Epithelial cell of proximal tubule (primary cell): Measurements from ENCODE around the gene LCE3B. TPM values are rescaled to one million over a fixed set of nuclear protein-coding genes. Genes with fewer than 3 reads are reported as not detected.

ENCODE experiments used
- DNase-seq: peaks from one replicate; pipeline ENCODE4 v3.0.0-alpha.2; 2011; ENCODE audit warnings: low read depth
- H3K4me3 ChIP-seq: 2 replicates; pipeline ENCODE4 v1.5.1; 2011; ENCODE audit warnings: low read depth, mild to moderate bottlenecking, low read length
- CTCF ChIP-seq: conservative IDR thresholded peaks from 2 replicates; pipeline ENCODE4 v1.5.1; 2012; ENCODE audit warnings: low read depth, mild to moderate bottlenecking, low read length
- total RNA-seq: library from RNA; depleted of rRNA; stranded (reverse); fragments of >200 nt; gene quantifications from 2 replicates; pipeline ENCODE4 v1.2.3, GENCODE V29; 2015

Gene LCE3B
- total RNA-seq, 1 donor from 2014 or later: not detected

GRCh38 chr1:152626744-152627143 lies 13.1 kb downstream of the LCE3B start:
- H3K4me3 ChIP-seq: no peak overlapping the region
- no peak for DNase-seq
- no peak for TF ChIP-seq CTCF

GRCh38 chr1:152630596-152630995 lies 17.0 kb downstream of the LCE3B start:
- no peak for TF ChIP-seq CTCF
- DNase-seq: no peak
- H3K4me3 ChIP-seq: no peak overlapping the region

- no peak overlapping the region for H3K4me3 ChIP-seq
- no peak for DNase-seq
- TF ChIP-seq CTCF: no peak
These were observed 26.7 kb downstream of the LCE3B start for GRCh38 chr1:152640351-152640750.

- H3K4me3 ChIP-seq: no peak overlapping the region
- no peak for DNase-seq
- no peak for TF ChIP-seq CTCF
These were observed 30.3 kb downstream of the LCE3B start for GRCh38 chr1:152643945-152644344.

- no peak for DNase-seq
- H3K4me3 ChIP-seq: no peak overlapping the region
- TF ChIP-seq CTCF: no peak
These were observed 31.5 kb downstream of the LCE3B start for GRCh38 chr1:152645146-152645545.

- no peak for TF ChIP-seq CTCF
- no peak for DNase-seq
- H3K4me3 ChIP-seq: no peak overlapping the region
These were observed 33.0 kb downstream of the LCE3B start for GRCh38 chr1:152646656-152647055.

GRCh38 chr1:152654110-152654509 lies 40.5 kb downstream of the LCE3B start:
- TF ChIP-seq CTCF: peak; percentile 82
- H3K4me3 ChIP-seq: no peak overlapping the region
- DNase-seq: no peak
